Stimulated activated CD4-positive, alpha-beta T cell treated with anti-CD3 and anti-CD28 coated beads, TNF-alpha, amount 100 ng/mL, for 48 hours (primary cell): ENCODE data around the gene CBLB.

Experiments
- DNase-seq, 3 donors: peaks; one replicate each; pipeline ENCODE4 v3.0.0-alpha.2; 2020; ENCODE audit warnings: low read depth in 3 of 3

The CBLB gene

GRCh38 chr3:105691633-105692032 is 177.2 kb downstream of the CBLB start:
- DNase-seq = no peak

GRCh38 chr3:105691053-105691452 is 177.8 kb downstream of the CBLB start:
- no peak for DNase-seq

- DNase-seq = no peak
Measured at GRCh38 chr3:105688821-105689220, 180.0 kb downstream of the CBLB start.

GRCh38 chr3:105686278-105686897 is 182.4 kb downstream of the CBLB start:
- no peak for DNase-seq

GRCh38 chr3:105679951-105680350 is 188.9 kb downstream of the CBLB start:
- DNase-seq = no peak

- no peak for DNase-seq
Measured at GRCh38 chr3:105678017-105678416, 190.8 kb downstream of the CBLB start.

- DNase-seq = peak; percentile 20 to 50 (median 23)
Measured at GRCh38 chr3:105676621-105677300, 192.1 kb downstream of the CBLB start.

GRCh38 chr3:105674437-105675065 is 194.3 kb downstream of the CBLB start:
- DNase-seq = no peak

- DNase-seq = no peak
Measured at GRCh38 chr3:105672996-105673395, 195.8 kb downstream of the CBLB start.

GRCh38 chr3:105662306-105662705 is 206.5 kb downstream of the CBLB start:
- no peak for DNase-seq

GRCh38 chr3:105661461-105661860 is 207.4 kb downstream of the CBLB start:
- no peak for DNase-seq

- DNase-seq = no peak
Measured at GRCh38 chr3:105656651-105657504, 211.9 kb downstream of the CBLB start.

- no peak for DNase-seq
Measured at GRCh38 chr3:105653868-105654267, 214.9 kb downstream of the CBLB start.

- no peak for DNase-seq
Measured at GRCh38 chr3:105653166-105653565, 215.6 kb downstream of the CBLB start.

- no peak for DNase-seq
Measured at GRCh38 chr3:105649480-105649879, 219.3 kb downstream of the CBLB start.

GRCh38 chr3:105647047-105647446 is 221.8 kb downstream of the CBLB start:
- no peak for DNase-seq

- no peak for DNase-seq
Measured at GRCh38 chr3:105639131-105639530, 229.7 kb downstream of the CBLB start.

GRCh38 chr3:105634708-105635107 is 234.1 kb downstream of the CBLB start:
- DNase-seq = no peak

- DNase-seq = no peak
Measured at GRCh38 chr3:105629718-105630117, 239.1 kb downstream of the CBLB start.

GRCh38 chr3:105626739-105627138 is 242.1 kb downstream of the CBLB start:
- DNase-seq = no peak

- no peak for DNase-seq
Measured at GRCh38 chr3:105622169-105622568, 246.6 kb downstream of the CBLB start.

- no peak for DNase-seq
Measured at GRCh38 chr3:105620236-105620635, 248.6 kb downstream of the CBLB start.
